C4-2B (cell line): ENCODE results near the gene AK5.

Source experiments
- CTCF ChIP-seq: fragments of 450-650 bp; conservative IDR thresholded peaks from 2 replicates; pipeline ENCODE4 v1.5.1; 2017; ENCODE audit warnings: mild to moderate bottlenecking
- ZFX ChIP-seq: fragments of 450-650 bp; IDR thresholded peaks from 2 replicates; pipeline ENCODE4 v1.6.1; 2017

GRCh38 chr1:77447669-77448068 lies 165.8 kb downstream of the AK5 start:
- TF ChIP-seq CTCF (no peak), ZFX (no peak)
